Smooth muscle cell (in vitro differentiated cells): Measurements from ENCODE around the gene NFIA. TPM values are rescaled to one million over a fixed set of nuclear protein-coding genes. Genes with fewer than 3 reads are reported as not detected.

Experiments used
- DNase-seq: peaks from one replicate; lab custom pipeline; 2025; ENCODE audit not compliant: unreplicated experiment; lab: John Stamatoyannopoulos, UW
- H2AFZ ChIP-seq: fragments of 200-600 bp; sonication (generic); 2 replicates; pipeline ENCODE4 v1.6.0; 2016; ENCODE audit warnings: antibody characterized with exemption, low read depth, mild to moderate bottlenecking
- H3F3A ChIP-seq: fragments of 200-600 bp; sonication (generic); 2 replicates; pipeline ENCODE4 v1.6.0; 2017; ENCODE audit warnings: antibody characterized with exemption, low read depth
- H3K27ac ChIP-seq: fragments of 200-600 bp; sonication (generic); 2 replicates; pipeline ENCODE4 v1.5.1; 2016; ENCODE audit warnings: low read depth, mild to moderate bottlenecking
- H3K27me3 ChIP-seq: fragments of 200-600 bp; sonication (generic); 2 replicates; pipeline ENCODE4 v1.6.1; 2016; ENCODE audit warnings: low read depth, mild to moderate bottlenecking
- H3K36me3 ChIP-seq: fragments of 200-600 bp; sonication (generic); 2 replicates; pipeline ENCODE4 v1.5.1; 2016; ENCODE audit warnings: low read depth
- H3K4me1 ChIP-seq: fragments of 200-600 bp; sonication (generic); 2 replicates; pipeline ENCODE4 v1.5.1; 2016; ENCODE audit warnings: low read depth
- H3K4me2 ChIP-seq: fragments of 200-600 bp; sonication (generic); 2 replicates; pipeline ENCODE4 v1.6.0; 2016; ENCODE audit warnings: mild to moderate bottlenecking
- H3K4me3 ChIP-seq: fragments of 200-600 bp; sonication (generic); 2 replicates; pipeline ENCODE4 v1.5.1; 2016; ENCODE audit warnings: mild to moderate bottlenecking
- H3K79me2 ChIP-seq: fragments of 200-600 bp; sonication (generic); 2 replicates; pipeline ENCODE4 v1.6.0; 2016; ENCODE audit warnings: low read depth, mild to moderate bottlenecking
- H3K9ac ChIP-seq: fragments of 200-600 bp; sonication (generic); 2 replicates; pipeline ENCODE4 v1.6.0; 2016; ENCODE audit warnings: low read depth
- H3K9me3 ChIP-seq: fragments of 200-600 bp; sonication (generic); replicated peaks from 2 replicates; pipeline ENCODE4 v1.5.1; 2016; ENCODE audit warnings: low read depth
- H4K20me1 ChIP-seq: fragments of 200-600 bp; sonication (generic); 2 replicates; pipeline ENCODE4 v1.6.0; 2016; ENCODE audit warnings: low read depth
- WGBS: methylation state at CpG from one replicate; pipeline ENCODE4 v1.1.7; 2016; ENCODE audit warnings: low lambda C conversion rate; 5-methylcytosine and 5-hydroxymethylcytosine counted together
- polyA plus RNA-seq: library from polyadenylated mRNA; unstranded; fragments of >200 nt; fragmentation: Nextera tagmentation; extraction: Ambion mirVana; gene quantifications from 2 replicates; pipeline ENCODE4 v1.2.1, GENCODE V29; 2016
- total RNA-seq: library from RNA; depleted of rRNA; stranded (reverse); fragments of >200 nt; gene quantifications from 2 replicates; pipeline ENCODE4 v1.2.3, GENCODE V29; 2014
- TF ChIP-seq, protein P1 (sequence below): fragments of 200-600 bp; sonication (generic); IDR thresholded peaks from 2 replicates; pipeline ENCODE4 v1.5.1; 2017; ENCODE audit warnings: borderline replicate concordance, mild to moderate bottlenecking, antibody characterized with exemption; ENCODE audit not compliant: insufficient read depth, poor library complexity, severe bottlenecking

The NFIA gene
- total and polyA plus RNA-seq, 2 experiments from 2014 or later, result 5.0 to 6.2 TPM

DNA sequence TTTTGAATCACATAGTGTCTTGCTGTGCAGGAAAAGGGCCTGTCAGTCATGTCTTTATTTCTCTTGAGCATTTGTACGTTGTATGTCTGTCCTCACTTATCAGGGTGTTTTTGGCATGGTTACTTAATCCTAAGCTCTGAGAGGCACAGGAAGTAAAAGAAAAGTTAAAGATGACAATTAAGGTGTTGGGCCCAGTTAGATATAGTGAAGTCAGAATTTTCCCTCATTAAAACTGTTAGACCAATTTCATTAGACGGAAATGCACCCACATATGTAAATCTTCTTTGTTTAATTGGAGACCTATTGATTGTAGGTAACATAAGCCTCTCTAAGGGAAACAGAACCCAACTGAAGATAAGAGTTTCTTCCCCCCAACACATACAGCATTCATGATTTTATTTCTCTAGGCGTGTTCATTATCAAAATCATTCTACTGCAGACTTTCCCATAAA lies 21.9 kb downstream of the NFIA start:
- no peak overlapping the region for H2AFZ ChIP-seq
- H3K4me3 ChIP-seq, result no peak overlapping the region
- no peaks in the 10 kb centered on the region for H3F3A ChIP-seq
- peaks cover 3% of the 10 kb centered on the region for H3K36me3 ChIP-seq
- no peaks in the 10 kb centered on the region for H3K27me3 ChIP-seq
- no peak for DNase-seq
- no peaks in the 10 kb centered on the region for H4K20me1 ChIP-seq
- no peaks in the 10 kb centered on the region for H3K9me3 ChIP-seq
- no peak overlapping the region for H3K27ac ChIP-seq
- TF ChIP-seq, protein P1, sequence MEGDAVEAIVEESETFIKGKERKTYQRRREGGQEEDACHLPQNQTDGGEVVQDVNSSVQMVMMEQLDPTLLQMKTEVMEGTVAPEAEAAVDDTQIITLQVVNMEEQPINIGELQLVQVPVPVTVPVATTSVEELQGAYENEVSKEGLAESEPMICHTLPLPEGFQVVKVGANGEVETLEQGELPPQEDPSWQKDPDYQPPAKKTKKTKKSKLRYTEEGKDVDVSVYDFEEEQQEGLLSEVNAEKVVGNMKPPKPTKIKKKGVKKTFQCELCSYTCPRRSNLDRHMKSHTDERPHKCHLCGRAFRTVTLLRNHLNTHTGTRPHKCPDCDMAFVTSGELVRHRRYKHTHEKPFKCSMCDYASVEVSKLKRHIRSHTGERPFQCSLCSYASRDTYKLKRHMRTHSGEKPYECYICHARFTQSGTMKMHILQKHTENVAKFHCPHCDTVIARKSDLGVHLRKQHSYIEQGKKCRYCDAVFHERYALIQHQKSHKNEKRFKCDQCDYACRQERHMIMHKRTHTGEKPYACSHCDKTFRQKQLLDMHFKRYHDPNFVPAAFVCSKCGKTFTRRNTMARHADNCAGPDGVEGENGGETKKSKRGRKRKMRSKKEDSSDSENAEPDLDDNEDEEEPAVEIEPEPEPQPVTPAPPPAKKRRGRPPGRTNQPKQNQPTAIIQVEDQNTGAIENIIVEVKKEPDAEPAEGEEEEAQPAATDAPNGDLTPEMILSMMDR, result no peak
- 77% methylated on average over 3 of the region's 3 CpGs for WGBS
- peaks cover 5% of the 10 kb centered on the region for H3K79me2 ChIP-seq
- H3K4me1 ChIP-seq, result no peaks in the 10 kb centered on the region
- no peak overlapping the region for H3K4me2 ChIP-seq
- no peak overlapping the region for H3K9ac ChIP-seq

DNA sequence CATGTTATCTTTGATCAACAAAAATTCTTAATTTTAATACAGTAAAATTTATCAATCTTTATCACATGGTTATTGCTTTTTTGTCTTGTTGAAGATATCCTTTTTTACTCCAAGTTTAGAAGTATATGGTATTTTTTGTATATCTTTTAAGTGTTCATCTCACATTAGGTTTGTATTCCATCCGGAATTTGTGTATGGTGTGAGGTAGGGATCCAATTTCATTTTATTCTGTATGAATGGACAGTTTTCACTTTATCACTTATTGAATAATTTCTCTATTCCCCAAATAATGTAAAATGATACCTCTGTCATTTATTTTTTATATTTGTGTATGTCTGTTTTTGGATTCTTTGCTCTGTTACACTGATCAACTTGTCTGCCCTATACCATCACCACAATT lies 25.3 kb downstream of the NFIA start:
- H3K4me2 ChIP-seq, result no peak overlapping the region
- H4K20me1 ChIP-seq, result no peaks in the 10 kb centered on the region
- no peak overlapping the region for H3K27ac ChIP-seq
- no peaks in the 10 kb centered on the region for H3F3A ChIP-seq
- peaks cover 3% of the 10 kb centered on the region for H3K36me3 ChIP-seq
- TF ChIP-seq, protein P1, result no peak
- H3K27me3 ChIP-seq, result no peaks in the 10 kb centered on the region
- 90% methylated on average over 1 of the region's 1 CpG for WGBS
- no peak for DNase-seq
- H3K9ac ChIP-seq, result no peak overlapping the region
- H3K4me3 ChIP-seq, result no peak overlapping the region
- H2AFZ ChIP-seq, result no peak overlapping the region
- H3K4me1 ChIP-seq, result peaks cover 8% of the 10 kb centered on the region
- H3K79me2 ChIP-seq, result peaks cover 5% of the 10 kb centered on the region
- no peaks in the 10 kb centered on the region for H3K9me3 ChIP-seq

DNA sequence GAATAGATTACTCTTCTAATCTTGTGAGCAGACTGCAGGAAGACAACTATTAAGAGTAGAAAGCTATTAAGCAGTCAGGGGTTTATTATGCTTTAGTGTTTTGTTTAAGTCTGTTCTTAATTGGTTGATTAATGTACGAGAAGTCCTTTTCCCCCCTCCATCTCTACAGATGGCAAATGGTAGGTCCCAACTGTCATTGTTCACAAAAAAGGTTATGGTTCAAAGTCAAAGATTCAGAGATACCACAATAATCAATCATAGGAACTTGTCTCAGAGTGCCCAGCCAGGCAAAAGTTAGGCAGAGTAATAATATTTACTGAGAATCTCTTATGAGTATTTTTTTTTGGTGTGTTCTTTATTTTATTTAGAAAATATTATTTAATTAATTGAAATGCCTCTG lies 26.8 kb downstream of the NFIA start:
- Histone ChIP-seq H3K27me3 (no peaks in the 10 kb centered on the region), H3K9ac (no peak overlapping the region), H3K27ac (no peak overlapping the region), H3K4me1 (peaks cover 8% of the 10 kb centered on the region), H3K4me3 (no peak overlapping the region), H3F3A (no peaks in the 10 kb centered on the region), H3K36me3 (peaks cover 3% of the 10 kb centered on the region), H3K9me3 (no peaks in the 10 kb centered on the region), H2AFZ (no peak overlapping the region), H3K4me2 (no peak overlapping the region), H4K20me1 (no peaks in the 10 kb centered on the region), H3K79me2 (peaks cover 5% of the 10 kb centered on the region)
- WGBS, result 59% methylated on average over 1 of the region's 1 CpG
- TF ChIP-seq, protein P1, result no peak
- DNase-seq, result no peak

DNA sequence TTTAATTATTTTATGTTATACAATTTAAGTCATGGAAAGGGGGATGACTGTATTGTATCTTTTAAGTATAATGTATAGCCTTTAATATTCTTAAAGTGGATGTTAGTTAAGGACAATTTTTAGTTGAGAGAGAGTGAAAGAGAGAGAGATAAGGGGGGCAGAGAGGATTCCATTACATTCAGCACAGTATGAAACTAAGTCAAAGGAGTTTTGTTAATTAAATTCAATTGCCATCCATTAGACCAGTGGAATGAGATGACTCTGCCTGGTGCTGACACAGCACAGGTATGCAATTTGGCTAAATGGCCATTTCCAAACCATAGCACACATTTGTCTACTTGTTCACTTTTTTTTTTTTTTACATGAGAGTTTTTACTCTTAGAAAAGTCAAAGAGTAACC lies 27.5 kb downstream of the NFIA start:
- H3F3A ChIP-seq, result no peaks in the 10 kb centered on the region
- H3K9ac ChIP-seq, result no peak overlapping the region
- H3K36me3 ChIP-seq, result peaks cover 3% of the 10 kb centered on the region
- no peaks in the 10 kb centered on the region for H4K20me1 ChIP-seq
- H3K27ac ChIP-seq, result no peak overlapping the region
- H3K4me3 ChIP-seq, result no peak overlapping the region
- no peak overlapping the region for H3K4me2 ChIP-seq
- H3K79me2 ChIP-seq, result peaks cover 5% of the 10 kb centered on the region
- TF ChIP-seq, protein P1, result no peak
- no peaks in the 10 kb centered on the region for H3K27me3 ChIP-seq
- no peaks in the 10 kb centered on the region for H3K9me3 ChIP-seq
- peaks cover 8% of the 10 kb centered on the region for H3K4me1 ChIP-seq
- no peak overlapping the region for H2AFZ ChIP-seq
- DNase-seq, result no peak
